ENCODE data around the gene JAK2.

DNA sequence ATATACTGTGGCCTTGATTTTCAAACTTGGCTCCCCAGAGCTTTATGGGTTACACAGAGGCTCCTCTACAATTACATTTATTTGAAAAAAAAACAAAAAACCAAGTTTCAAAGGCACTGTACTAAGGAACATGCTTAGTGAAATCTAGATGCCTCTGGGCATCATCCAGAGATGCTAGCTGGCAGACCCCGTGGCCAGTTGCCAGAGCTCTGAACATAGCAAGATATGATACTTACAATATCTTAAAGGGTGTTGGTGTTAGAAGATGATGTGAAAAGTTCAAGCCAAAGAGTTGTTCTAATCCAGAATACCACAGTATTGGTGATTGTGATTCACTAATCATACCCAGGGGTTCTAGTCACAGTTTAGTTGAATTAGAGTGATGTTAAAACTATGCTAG lies 87.8 kb downstream of the JAK2 start:
- no peak for TF ChIP-seq POLR2A (IDR thresholded peaks at IDR 0.05)
- TF ChIP-seq CTCF (IDR thresholded peaks at IDR 0.05 in 4 of 5, conservative IDR thresholded peaks at IDR 0.05 in 1 of 5), result no peak
